MM.1S (cell line): Measurements from ENCODE around the gene ANKS1B.

Source experiments
- EZH2 ChIP-seq: fragments of 300-600 bp; sonication (generic); optimal IDR thresholded peaks from 2 replicates; pipeline ENCODE3; 2017; ENCODE audit warnings: low read depth, mild to moderate bottlenecking, antibody characterized with exemption, low read length, mixed read lengths
- EZH2phosphoT487 ChIP-seq: fragments of 300-600 bp; sonication (generic); IDR thresholded peaks from 2 replicates; pipeline ENCODE4 v1.6.1; 2018; ENCODE audit warnings: antibody characterized with exemption, low read length
- TF ChIP-seq, protein P1 (sequence below): fragments of 300-600 bp; sonication (generic); IDR thresholded peaks from 2 replicates; pipeline ENCODE4 v1.5.1; 2016; ENCODE audit warnings: antibody characterized with exemption, low read length, mixed read lengths

DNA sequence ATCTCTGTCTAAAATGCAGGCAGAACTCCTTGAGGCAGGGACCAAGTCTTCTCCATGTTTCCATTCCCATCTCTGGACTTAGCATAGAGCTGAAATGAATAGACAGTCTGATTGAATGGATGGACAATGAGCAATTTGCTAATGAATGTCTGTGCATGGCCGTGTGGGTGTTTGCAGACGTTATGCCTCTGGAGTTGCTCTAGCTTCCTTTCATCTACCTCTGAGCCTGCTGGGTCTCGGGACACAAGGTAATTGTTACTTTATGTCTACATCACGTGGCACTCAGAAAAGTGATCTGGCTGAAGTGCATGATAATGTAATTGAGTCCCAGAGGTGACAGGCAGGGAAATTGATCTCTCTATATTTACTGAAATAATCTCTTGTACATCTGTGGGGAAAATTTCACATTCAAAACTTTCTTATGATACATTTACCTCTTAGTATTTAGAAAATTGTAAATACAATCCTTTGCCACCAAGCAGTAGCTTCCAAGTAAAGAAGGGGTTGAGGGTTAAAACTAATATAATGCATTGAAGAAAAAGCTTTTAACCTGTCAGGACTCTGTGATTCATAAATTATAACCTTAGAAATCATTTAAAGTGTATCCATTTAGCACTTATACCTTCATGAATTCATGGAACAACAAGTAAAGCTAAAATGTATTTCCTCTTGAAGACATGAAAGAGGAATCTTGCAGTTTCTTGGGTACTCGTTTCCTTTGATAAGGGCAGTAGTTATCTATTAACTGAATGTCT, 915.6 kb downstream of the ANKS1B start:
- TF ChIP-seq, protein P1, sequence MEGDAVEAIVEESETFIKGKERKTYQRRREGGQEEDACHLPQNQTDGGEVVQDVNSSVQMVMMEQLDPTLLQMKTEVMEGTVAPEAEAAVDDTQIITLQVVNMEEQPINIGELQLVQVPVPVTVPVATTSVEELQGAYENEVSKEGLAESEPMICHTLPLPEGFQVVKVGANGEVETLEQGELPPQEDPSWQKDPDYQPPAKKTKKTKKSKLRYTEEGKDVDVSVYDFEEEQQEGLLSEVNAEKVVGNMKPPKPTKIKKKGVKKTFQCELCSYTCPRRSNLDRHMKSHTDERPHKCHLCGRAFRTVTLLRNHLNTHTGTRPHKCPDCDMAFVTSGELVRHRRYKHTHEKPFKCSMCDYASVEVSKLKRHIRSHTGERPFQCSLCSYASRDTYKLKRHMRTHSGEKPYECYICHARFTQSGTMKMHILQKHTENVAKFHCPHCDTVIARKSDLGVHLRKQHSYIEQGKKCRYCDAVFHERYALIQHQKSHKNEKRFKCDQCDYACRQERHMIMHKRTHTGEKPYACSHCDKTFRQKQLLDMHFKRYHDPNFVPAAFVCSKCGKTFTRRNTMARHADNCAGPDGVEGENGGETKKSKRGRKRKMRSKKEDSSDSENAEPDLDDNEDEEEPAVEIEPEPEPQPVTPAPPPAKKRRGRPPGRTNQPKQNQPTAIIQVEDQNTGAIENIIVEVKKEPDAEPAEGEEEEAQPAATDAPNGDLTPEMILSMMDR: no peak
- no peak for TF ChIP-seq EZH2phosphoT487
- no peak for TF ChIP-seq EZH2
